Ishikawa (cell line): Measurements from ENCODE around the gene PHF3.

Experiments
- CEBPB ChIP-seq: IDR thresholded peaks from 2 replicates; pipeline ENCODE4 v1.6.1; 2012
- CREB1 ChIP-seq: IDR thresholded peaks from 2 replicates; pipeline ENCODE4 v1.6.1; 2012; ENCODE audit warnings: low read depth
- EGR1 ChIP-seq: IDR thresholded peaks from 2 replicates; pipeline ENCODE4 v1.6.1; 2012
- EP300 ChIP-seq: IDR thresholded peaks from 2 replicates; pipeline ENCODE4 v1.6.1; 2012; ENCODE audit warnings: borderline replicate concordance
- FOXM1 ChIP-seq: IDR thresholded peaks from 2 replicates; pipeline ENCODE4 v1.6.1; 2012; ENCODE audit warnings: low read depth, borderline replicate concordance
- MAX ChIP-seq: IDR thresholded peaks from 2 replicates; pipeline ENCODE4 v1.6.1; 2012
- NFIC ChIP-seq: IDR thresholded peaks from 2 replicates; pipeline ENCODE4 v1.6.1; 2012
- RAD21 ChIP-seq: IDR thresholded peaks from 2 replicates; pipeline ENCODE4 v1.6.1; 2012; ENCODE audit warnings: low read depth
- TAF1 ChIP-seq: IDR thresholded peaks from 2 replicates; pipeline ENCODE4 v1.6.1; 2012; ENCODE audit warnings: low read depth, mild to moderate bottlenecking
- TCF12 ChIP-seq: IDR thresholded peaks from 2 replicates; pipeline ENCODE4 v1.6.1; 2012; ENCODE audit warnings: low read depth
- TEAD4 ChIP-seq: IDR thresholded peaks from 2 replicates; pipeline ENCODE4 v1.6.1; 2012
- YY1 ChIP-seq: IDR thresholded peaks from 2 replicates; pipeline ENCODE4 v1.6.1; 2012; ENCODE audit warnings: low read depth
- ZBTB7A ChIP-seq: IDR thresholded peaks from 2 replicates; pipeline ENCODE4 v1.6.1; 2012; ENCODE audit warnings: low read depth
- TF ChIP-seq, protein P1 (sequence below): IDR thresholded peaks from 2 replicates; pipeline ENCODE4 v1.6.1; 2012
- TF ChIP-seq, protein P2 (sequence below): IDR thresholded peaks from 2 replicates; pipeline ENCODE4 v1.6.1; 2012; ENCODE audit warnings: low read depth, mild to moderate bottlenecking

Gene PHF3

DNA sequence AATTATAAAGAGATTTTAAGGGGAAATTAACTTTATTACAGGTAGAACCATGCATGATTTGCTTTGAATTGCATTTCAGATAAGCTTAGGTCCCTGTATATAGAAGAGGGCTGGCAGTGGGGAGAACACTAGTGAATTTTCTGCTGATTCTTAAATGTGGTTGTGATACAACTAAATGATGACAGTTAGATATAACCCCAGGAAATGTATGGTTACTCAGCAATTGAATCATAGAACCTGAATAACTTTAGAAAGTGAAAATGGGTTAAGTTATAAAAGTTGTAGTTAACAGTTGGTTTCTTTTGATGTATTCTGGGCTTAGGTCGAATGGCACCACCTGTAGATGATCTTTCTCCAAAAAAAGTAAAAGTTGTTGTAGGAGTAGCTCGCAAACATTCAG, 70.1 kb downstream of the PHF3 start:
- TF ChIP-seq FOXM1 (no peak), CREB1 (no peak), RAD21 (no peak), CEBPB (no peak), MAX (no peak), NFIC (no peak), TCF12 (no peak), TEAD4 (no peak), EP300 (no peak)

DNA sequence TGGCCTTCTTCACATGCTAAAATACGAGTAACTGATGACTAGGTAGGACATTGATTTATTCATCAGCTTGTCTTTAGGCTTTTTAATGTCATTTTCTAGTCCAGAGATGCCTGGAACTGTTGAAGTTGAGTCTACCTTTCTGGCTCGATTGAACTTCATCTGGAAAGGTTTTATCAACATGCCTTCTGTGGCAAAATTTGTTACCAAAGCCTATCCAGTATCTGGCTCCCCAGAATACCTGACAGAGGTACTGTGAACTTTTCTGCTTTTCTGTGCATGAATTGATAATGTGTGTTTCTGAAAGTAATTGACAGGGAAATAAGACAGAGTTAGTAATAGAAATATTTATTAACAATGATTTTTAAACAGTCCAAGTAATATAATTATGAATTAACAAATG, 71.0 kb downstream of the PHF3 start:
- no peak for TF ChIP-seq YY1
- TF ChIP-seq, protein P1, sequence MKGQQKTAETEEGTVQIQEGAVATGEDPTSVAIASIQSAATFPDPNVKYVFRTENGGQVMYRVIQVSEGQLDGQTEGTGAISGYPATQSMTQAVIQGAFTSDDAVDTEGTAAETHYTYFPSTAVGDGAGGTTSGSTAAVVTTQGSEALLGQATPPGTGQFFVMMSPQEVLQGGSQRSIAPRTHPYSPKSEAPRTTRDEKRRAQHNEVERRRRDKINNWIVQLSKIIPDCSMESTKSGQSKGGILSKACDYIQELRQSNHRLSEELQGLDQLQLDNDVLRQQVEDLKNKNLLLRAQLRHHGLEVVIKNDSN = no peak
- TF ChIP-seq TAF1 = no peak

DNA sequence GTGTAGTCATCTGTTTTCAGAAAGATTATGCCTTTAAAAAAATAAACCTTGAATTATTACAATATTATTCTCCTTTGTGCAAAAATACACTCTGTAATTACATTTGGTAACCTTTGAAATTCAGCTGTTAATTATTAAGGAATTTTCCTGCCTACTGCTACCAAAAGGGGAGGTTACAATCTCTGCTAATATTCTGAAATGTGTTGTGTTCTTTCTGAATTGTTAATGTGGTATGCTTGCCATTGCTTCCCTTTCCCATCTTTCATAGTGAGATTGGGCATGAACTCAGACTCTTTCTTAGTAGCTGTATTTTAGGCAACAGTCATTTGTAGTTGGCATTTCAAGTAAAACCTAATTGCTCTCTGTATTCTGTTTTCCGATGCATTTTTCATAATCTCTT, 73.0 kb downstream of the PHF3 start:
- TF ChIP-seq EP300 (no peak), NFIC (no peak), FOXM1 (no peak), ZBTB7A (no peak), MAX (no peak), TAF1 (no peak), CREB1 (no peak), RAD21 (no peak), EGR1 (no peak), CEBPB (no peak), YY1 (no peak), TEAD4 (no peak), TCF12 (no peak)
- TF ChIP-seq, protein P1 = no peak
- TF ChIP-seq, protein P2, sequence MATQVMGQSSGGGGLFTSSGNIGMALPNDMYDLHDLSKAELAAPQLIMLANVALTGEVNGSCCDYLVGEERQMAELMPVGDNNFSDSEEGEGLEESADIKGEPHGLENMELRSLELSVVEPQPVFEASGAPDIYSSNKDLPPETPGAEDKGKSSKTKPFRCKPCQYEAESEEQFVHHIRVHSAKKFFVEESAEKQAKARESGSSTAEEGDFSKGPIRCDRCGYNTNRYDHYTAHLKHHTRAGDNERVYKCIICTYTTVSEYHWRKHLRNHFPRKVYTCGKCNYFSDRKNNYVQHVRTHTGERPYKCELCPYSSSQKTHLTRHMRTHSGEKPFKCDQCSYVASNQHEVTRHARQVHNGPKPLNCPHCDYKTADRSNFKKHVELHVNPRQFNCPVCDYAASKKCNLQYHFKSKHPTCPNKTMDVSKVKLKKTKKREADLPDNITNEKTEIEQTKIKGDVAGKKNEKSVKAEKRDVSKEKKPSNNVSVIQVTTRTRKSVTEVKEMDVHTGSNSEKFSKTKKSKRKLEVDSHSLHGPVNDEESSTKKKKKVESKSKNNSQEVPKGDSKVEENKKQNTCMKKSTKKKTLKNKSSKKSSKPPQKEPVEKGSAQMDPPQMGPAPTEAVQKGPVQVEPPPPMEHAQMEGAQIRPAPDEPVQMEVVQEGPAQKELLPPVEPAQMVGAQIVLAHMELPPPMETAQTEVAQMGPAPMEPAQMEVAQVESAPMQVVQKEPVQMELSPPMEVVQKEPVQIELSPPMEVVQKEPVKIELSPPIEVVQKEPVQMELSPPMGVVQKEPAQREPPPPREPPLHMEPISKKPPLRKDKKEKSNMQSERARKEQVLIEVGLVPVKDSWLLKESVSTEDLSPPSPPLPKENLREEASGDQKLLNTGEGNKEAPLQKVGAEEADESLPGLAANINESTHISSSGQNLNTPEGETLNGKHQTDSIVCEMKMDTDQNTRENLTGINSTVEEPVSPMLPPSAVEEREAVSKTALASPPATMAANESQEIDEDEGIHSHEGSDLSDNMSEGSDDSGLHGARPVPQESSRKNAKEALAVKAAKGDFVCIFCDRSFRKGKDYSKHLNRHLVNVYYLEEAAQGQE = no peak

GRCh38 chr6:63709148-63709547, 73.5 kb downstream of the PHF3 start:
- TF ChIP-seq TAF1 (no peak), CEBPB (no peak)

- TF ChIP-seq TAF1 = no peak
- no peak for TF ChIP-seq CEBPB
- TF ChIP-seq TEAD4 = no peak
- TF ChIP-seq ZBTB7A = no peak
- TF ChIP-seq, protein P1 = no peak
- no peak for TF ChIP-seq EP300
- TF ChIP-seq MAX = no peak
- no peak for TF ChIP-seq YY1
- no peak for TF ChIP-seq CREB1
- no peak for TF ChIP-seq RAD21
- TF ChIP-seq FOXM1 = no peak
- TF ChIP-seq, protein P2 = no peak
- no peak for TF ChIP-seq TCF12
- no peak for TF ChIP-seq EGR1
- TF ChIP-seq NFIC = no peak
Measured at GRCh38 chr6:63713332-63713731, 77.7 kb downstream of the PHF3 start.

- no peak for TF ChIP-seq ZBTB7A
- no peak for TF ChIP-seq EGR1
- TF ChIP-seq, protein P1 = no peak
- TF ChIP-seq CREB1 = no peak
- no peak for TF ChIP-seq CEBPB
Measured at GRCh38 chr6:63714091-63714490, 78.5 kb downstream of the PHF3 start.
